Prostate gland (tissue), 2 donors: ENCODE results near the gene UBXN2A.

Experiments used
- CTCF ChIP-seq, 4 experiments: fragments of 200-600 bp in 2 of 4; fragments of 450-650 bp in 2 of 4; sonication (generic) in 2 of 4; IDR thresholded peaks; 1 replicate in 3 of 4; 2 replicates in 1 of 4; pipeline ENCODE4 v1.5.1; 2016 to 2019; ENCODE audit warnings: antibody characterized with exemption in 4 of 4, mild to moderate bottlenecking in 2 of 4, moderate library complexity in 2 of 4
- POLR2A ChIP-seq: fragments of 450-650 bp; IDR thresholded peaks from one replicate; pipeline ENCODE4 v1.6.1; 2016; ENCODE audit warnings: antibody characterized with exemption, mild to moderate bottlenecking
- POLR2AphosphoS5 ChIP-seq: sonication (generic); formaldehyde crosslinking; IDR thresholded peaks from one replicate; pipeline ENCODE4 v1.6.1; 2017; ENCODE audit warnings: antibody characterized with exemption

GRCh38 chr2:23947350-23947749, 7.1 kb downstream of the UBXN2A start:
- TF ChIP-seq CTCF (IDR thresholded peaks at IDR 0.05) (no peak), POLR2A (no peak), POLR2AphosphoS5 (no peak)
